ENCODE data around the gene IP6K1. TPM values are rescaled to one million over a fixed set of nuclear protein-coding genes. Genes with fewer than 3 reads are reported as not detected.

IP6K1 gene
- total RNA-seq, 1 experiment from 2014 or later: 30.6 TPM

- H3K9me2 ChIP-seq (ENCODE audit: insufficient read depth): no peaks in the 10 kb centered on the region
- peaks cover 0 to 3% of the 10 kb centered on the region in 2 experiments; a peak in 1 of 4 replicates for H3K36me3 ChIP-seq (ENCODE audit: control insufficient read depth in 1 of 2, insufficient read depth in 2 of 2, low read length in 2 of 2)
- no peak overlapping the region for H3K4me2 ChIP-seq (ENCODE audit: low read length)
- H2AFZ ChIP-seq (ENCODE audit: low read depth, low read length, poor library complexity, severe bottlenecking): no peak overlapping the region
- no peak overlapping the region for H3K4me3 ChIP-seq (replicated peaks in 1 of 2; ENCODE audit: low read depth in 1 of 2, low read length in 2 of 2)
- no peaks in the 10 kb centered on the region for H4K20me1 ChIP-seq (ENCODE audit: insufficient read depth)
- intact Hi-C loops (cut with micrococcal nuclease): no loop called here
- ChIA-PET CTCF (interaction anchor here (2.9 kb wide), 1 partner anchor 15 kb away, joined by 15 read pairs; the partner anchor contains the start of gene INKA1), POLR2A (interaction anchor here (0.6 kb wide), 1 partner anchor 112 kb away, joined by 4 read pairs; no protein-coding TSS in a partner anchor), RAD21 (ENCODE audit: low non-redundant PET in 1 of 2, low total read pairs in 2 of 2, uncharacterized antibody in 2 of 2, unreplicated experiment in 2 of 2) (no interaction called here)
- ATAC-seq (no peak), DNase-seq (ENCODE audit: low read depth, low spot score) (no peak)
- H3K4me1 ChIP-seq (ENCODE audit: control insufficient read depth in 1 of 2, insufficient read depth in 2 of 2, low read length in 2 of 2): peaks cover 7 to 18% of the 10 kb centered on the region in 2 experiments; a peak in 3 of 4 replicates
- TF ChIP-seq MAX (IDR thresholded peaks at IDR 0.05) (no peak), EZH2phosphoT487 (IDR thresholded peaks at IDR 0.05; ENCODE audit: borderline replicate concordance) (no peak), CTCF (IDR thresholded peaks at IDR 0.05 in 2 of 3, conservative IDR thresholded peaks at IDR 0.05 in 1 of 3; ENCODE audit: borderline replicate concordance in 1 of 3, insufficient read depth in 1 of 3, low read depth in 2 of 3, low read length in 2 of 3) (no peak), YY1 (IDR thresholded peaks at IDR 0.05; ENCODE audit: extremely low read depth, insufficient replicate concordance, low read depth, low read length) (no peak), EGR1 (IDR thresholded peaks at IDR 0.05; ENCODE audit: low read depth) (no peak), CEBPB (IDR thresholded peaks at IDR 0.05; ENCODE audit: low read depth) (no peak), ZFX (IDR thresholded peaks at IDR 0.05) (no peak), ZNF274 (IDR thresholded peaks at IDR 0.05; ENCODE audit: low read depth, low read length) (no peak), CBX3 (IDR thresholded peaks at IDR 0.05; ENCODE audit: low read depth) (no peak), FOSL1 (IDR thresholded peaks at IDR 0.05; ENCODE audit: low read depth) (no peak), ELF1 (IDR thresholded peaks at IDR 0.05; ENCODE audit: borderline replicate concordance, low read depth) (no peak), RAD21 (IDR thresholded peaks at IDR 0.05; ENCODE audit: low read depth) (no peak), SP1 (IDR thresholded peaks at IDR 0.05; ENCODE audit: low read depth) (no peak)
- BruUV-seq (replicated peaks): no TSS peak
- peaks cover 32% of the 10 kb centered on the region for H3K79me2 ChIP-seq (ENCODE audit: insufficient read depth, low read length)
- no peak overlapping the region for H3K27ac ChIP-seq (ENCODE audit: low read depth, low read length)
- H3K9me3 ChIP-seq (ENCODE audit: control insufficient read depth in 1 of 2, insufficient read depth in 1 of 2, low read depth in 1 of 2, low read length in 2 of 2): no peaks in the 10 kb centered on the region
- H3K27me3 ChIP-seq (ENCODE audit: insufficient read depth, low read length): no peaks in the 10 kb centered on the region
- H3K9ac ChIP-seq (ENCODE audit: low read length): no peak overlapping the region
Observed at GRCh38 chr3:49788056-49788455, 1.7 kb upstream of the IP6K1 start.
